Transverse colon (tissue), 4 donors: ENCODE results near the gene MRPL10.

Experiments used
- CTCF ChIP-seq, 5 experiments: fragments of 200-600 bp in 3 of 5; fragments of 450-650 bp in 2 of 5; sonication (generic) in 3 of 5; IDR thresholded peaks; 1 replicate in 2 of 5; 2 replicates in 3 of 5; pipeline ENCODE4 v1.5.1; 2016 to 2017; ENCODE audit warnings: antibody characterized with exemption in 5 of 5, inconsistent platforms in 3 of 5, mild to moderate bottlenecking in 2 of 5, moderate library complexity in 1 of 5
- POLR2A ChIP-seq: fragments of 450-650 bp; IDR thresholded peaks from one replicate; pipeline ENCODE4 v1.6.1; 2016; ENCODE audit warnings: antibody characterized with exemption, mild to moderate bottlenecking, moderate library complexity
- POLR2AphosphoS5 ChIP-seq, 3 donors: sonication (generic); formaldehyde crosslinking; IDR thresholded peaks; one replicate each; pipeline ENCODE4 v1.6.1; 2016; ENCODE audit warnings: antibody characterized with exemption in 3 of 3

- TF ChIP-seq CTCF (IDR thresholded peaks at IDR 0.05), result no peak
- TF ChIP-seq POLR2AphosphoS5 (IDR thresholded peaks at IDR 0.05), result peak in 1 of 3 donors; percentile 7
- TF ChIP-seq POLR2A, result peak; percentile 11
Observed at GRCh38 chr17:47810200-47810821, 21.0 kb downstream of the MRPL10 start.
